HG03565 (cell line): ENCODE measurements around the gene KIAA0753.
A peak's percentile ranks its signal among the peaks of the same experiment; 100 is the strongest.

Experiments
- ATAC-seq: cut with Tn5 transposase; IDR thresholded peaks from one replicate; pipeline ENCODE4 v1.9.1; 2021; ENCODE audit warnings: mild to moderate bottlenecking, moderate library complexity; ENCODE audit not compliant: unreplicated experiment

The KIAA0753 gene

DNA sequence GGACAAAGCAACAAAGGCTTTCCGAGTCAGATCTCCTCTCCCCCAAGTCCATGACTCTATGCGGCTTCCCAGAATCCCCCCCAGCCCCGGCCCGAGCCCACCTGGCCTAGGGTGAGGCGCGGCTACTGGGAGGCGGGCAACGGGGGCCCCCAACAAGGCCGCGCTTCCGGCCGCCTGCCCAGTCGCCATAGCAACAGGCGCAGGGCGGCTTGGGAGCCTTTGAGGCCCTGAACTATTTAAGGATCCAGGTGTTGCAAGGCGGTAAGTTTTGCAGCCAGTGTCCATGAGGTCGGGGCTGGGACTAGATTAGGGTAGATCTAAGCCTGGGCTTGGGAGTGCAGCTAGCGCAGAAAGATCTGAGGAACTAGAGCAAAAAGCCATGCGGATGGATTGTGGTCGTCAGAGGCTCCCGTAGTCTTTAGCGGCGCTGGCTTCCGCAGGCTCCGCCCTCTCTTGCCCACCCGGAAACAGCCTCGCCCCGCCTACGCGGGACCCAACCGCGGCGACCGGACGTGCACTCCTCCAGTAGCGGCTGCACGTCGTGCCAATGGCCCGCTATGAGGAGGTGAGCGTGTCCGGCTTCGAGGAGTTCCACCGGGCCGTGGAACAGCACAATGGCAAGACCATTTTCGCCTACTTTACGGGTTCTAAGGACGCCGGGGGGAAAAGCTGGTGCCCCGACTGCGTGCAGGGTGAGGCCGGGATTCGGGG is at the start of gene KIAA0753, which contains the start of gene TXNDC17:
Gene KIAA0753 (minus strand): TSS at position 176 of the 711 bp plus-strand sequence. CDS start 5,608 bp downstream, outside the sequence.
Gene TXNDC17 (plus strand): TSS at position 525 of the 711 bp plus-strand sequence. CDS start 23 bp downstream, at position 548.
- ATAC-seq = peak; percentile 80

GRCh38 chr17:6688944-6689343 is 48.4 kb upstream of the KIAA0753 start:
- no peak for ATAC-seq

- ATAC-seq = no peak
Measured at GRCh38 chr17:6686026-6686425, 45.5 kb upstream of the KIAA0753 start.

DNA sequence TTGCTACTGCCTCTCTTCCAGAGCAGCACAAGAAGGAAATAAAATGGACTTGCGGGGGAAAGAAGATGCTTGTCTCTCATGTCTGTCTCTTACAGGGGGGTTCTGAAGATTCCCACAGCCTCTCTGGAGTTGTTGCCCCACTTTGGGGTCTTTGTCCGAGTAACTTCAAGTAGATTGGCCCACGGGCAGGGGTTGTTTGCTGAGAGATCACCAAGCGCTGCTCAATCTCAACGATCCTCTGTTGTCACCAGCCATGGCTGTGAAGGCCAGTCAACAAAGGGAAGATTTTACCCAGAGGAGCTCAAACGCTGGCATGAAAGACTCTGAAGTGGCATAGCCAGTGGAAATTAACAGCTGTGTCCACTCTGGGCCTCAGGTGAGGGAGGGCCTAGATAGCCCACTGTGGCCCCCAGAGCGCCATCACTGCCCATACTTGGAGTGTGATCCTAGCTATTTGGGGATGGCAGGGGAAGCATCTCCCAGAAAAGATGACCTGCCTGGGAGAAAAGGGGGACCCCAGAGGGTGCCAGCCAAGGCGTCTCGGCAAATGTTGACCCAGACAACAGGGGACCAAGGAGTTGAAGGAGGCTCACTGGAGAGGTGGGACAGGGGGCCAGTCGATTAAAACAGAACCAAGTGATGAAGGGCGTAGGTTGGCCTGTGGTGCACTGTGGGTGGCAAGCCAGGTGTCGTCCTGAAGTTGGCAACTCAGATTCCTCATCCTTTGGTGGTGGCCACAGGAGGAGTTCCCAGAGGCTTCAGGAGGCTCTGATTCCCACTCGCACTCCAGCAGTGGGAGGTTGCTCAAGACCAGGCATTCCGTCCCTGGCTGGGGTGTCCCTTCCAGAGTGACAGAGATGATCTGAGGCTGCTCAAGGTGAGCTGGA is 44.6 kb upstream of the KIAA0753 start:
- no peak for ATAC-seq

DNA sequence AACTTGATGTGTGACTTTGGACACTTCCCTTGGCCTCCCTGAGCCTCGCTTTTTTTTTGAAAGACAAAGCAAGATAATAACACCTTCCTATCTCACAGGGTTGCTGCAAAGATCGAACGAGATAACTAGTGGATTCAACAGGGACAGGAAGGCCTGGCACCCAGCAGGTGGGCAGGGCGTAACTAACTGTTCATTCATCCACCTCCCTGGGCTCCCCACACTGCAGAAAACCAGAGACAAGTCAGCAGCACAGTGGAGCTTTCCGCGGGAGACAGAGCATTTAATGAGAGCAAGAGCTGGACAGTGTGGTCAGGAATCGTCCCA is 43.9 kb upstream of the KIAA0753 start:
- ATAC-seq = no peak

- no peak for ATAC-seq
Measured at GRCh38 chr17:6683730-6684459, 43.4 kb upstream of the KIAA0753 start.

GRCh38 chr17:6683081-6683684 is 42.7 kb upstream of the KIAA0753 start:
- ATAC-seq = no peak

- ATAC-seq = no peak
Measured at GRCh38 chr17:6682339-6682738, 41.8 kb upstream of the KIAA0753 start.

GRCh38 chr17:6681671-6682070 is 41.2 kb upstream of the KIAA0753 start:
- ATAC-seq = no peak

- no peak for ATAC-seq
Measured at GRCh38 chr17:6681176-6681575, 40.7 kb upstream of the KIAA0753 start.

DNA sequence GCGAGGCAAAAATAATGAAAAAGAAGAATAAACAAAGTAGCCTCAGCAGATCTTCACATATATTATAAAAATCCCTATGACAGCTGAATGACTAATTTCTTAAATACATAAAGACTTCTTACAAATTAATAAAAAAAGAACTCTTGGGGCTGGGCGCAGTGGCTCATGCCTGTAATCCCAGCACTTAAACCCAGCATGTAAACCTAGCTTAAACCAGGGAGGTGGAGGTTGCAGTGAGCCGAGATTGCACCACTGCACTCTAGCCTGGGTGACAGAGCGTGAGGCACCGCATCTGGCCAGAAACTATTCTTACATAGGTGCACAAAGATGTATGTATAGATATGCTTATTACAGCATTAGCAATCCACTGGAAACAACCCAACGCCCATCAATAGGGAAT is 38.7 kb upstream of the KIAA0753 start:
- no peak for ATAC-seq

GRCh38 chr17:6677946-6678345 is 37.4 kb upstream of the KIAA0753 start:
- no peak for ATAC-seq

- ATAC-seq = no peak
Measured at GRCh38 chr17:6677158-6677831, 36.8 kb upstream of the KIAA0753 start.

DNA sequence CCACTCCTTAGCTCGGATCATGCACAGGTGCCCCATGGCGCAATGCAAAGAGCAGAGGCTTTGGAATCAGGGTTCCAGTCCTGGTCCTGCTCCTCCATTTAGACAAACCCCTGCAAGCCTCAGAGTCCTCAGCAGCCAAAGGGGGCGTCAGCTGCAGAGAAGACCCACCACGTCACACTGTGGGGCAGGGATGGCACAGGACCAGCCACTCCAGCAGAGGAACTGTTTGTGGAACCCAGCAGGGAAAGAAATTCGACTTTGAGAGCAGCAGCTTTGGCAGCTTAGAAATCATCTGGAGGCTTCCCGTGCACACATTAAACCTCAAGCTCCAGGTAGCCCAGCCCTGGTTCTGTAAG is 36.3 kb upstream of the KIAA0753 start:
- no peak for ATAC-seq

DNA sequence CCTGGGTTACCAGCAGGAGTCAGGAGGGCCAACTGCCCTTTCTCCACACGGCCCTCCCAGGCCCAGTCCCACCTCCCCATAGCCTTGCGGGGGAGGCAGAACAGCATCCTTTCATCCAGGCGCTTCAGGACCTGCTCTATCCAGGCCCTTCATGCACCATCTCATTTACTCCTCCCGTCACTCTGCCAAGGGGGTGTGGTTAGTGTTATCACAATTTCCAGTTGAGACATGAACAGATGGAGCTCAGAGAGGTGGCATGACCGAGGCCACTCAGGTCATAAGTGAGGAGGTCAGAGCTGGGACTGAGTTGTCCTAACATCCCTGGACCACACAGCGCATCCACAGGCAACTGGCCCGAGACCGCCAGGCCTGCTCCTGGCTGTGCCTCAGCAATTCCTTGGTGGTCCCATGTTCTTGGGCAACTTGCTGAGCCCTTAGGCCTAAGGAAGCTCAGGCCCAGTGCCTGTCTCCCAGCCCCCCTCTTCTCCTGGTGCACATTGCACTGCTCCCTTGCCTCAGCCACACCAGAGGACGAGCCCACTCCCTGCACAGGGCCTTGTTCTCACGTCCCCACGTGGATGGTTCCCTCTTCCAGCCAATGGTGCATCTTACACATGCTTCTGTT is 34.8 kb upstream of the KIAA0753 start:
- ATAC-seq = no peak

GRCh38 chr17:6674586-6674985 is 34.1 kb upstream of the KIAA0753 start:
- no peak for ATAC-seq

GRCh38 chr17:6671431-6671830 is 30.9 kb upstream of the KIAA0753 start:
- no peak for ATAC-seq

- ATAC-seq = no peak
Measured at GRCh38 chr17:6670999-6671398, 30.5 kb upstream of the KIAA0753 start.

- ATAC-seq = no peak
Measured at GRCh38 chr17:6670571-6670970, 30.1 kb upstream of the KIAA0753 start.
